AG08395 (cell line): Measurements from ENCODE around the gene ARRDC2.
"Not testable (repeated sequence)": the region's sequence is repeated elsewhere in the genome, so short reads cannot be mapped to it uniquely, and the experiment has no call there.

ENCODE experiments used
- DNase-seq: peaks from one replicate; pipeline ENCODE4 v3.0.0; 2012; ENCODE audit warnings: mixed read lengths, low spot score

The ARRDC2 gene

GRCh38 chr19:18016209-18016910 lies 8.4 kb downstream of the ARRDC2 start:
- no peak for DNase-seq

GRCh38 chr19:18017275-18018083 lies 9.5 kb downstream of the ARRDC2 start:
- DNase-seq, result no peak

GRCh38 chr19:18020212-18021085 lies 12.5 kb downstream of the ARRDC2 start:
- peak; percentile 72 for DNase-seq

- DNase-seq, result peak; percentile 89
Observed at GRCh38 chr19:18021121-18021755, 13.3 kb downstream of the ARRDC2 start.

GRCh38 chr19:18023622-18024251 lies 15.8 kb downstream of the ARRDC2 start:
- DNase-seq, result no peak

GRCh38 chr19:18027151-18027550 lies 19.2 kb downstream of the ARRDC2 start:
- no peak for DNase-seq

- peak; percentile 50 for DNase-seq
Observed at GRCh38 chr19:18029617-18030338, 21.8 kb downstream of the ARRDC2 start.

GRCh38 chr19:18031401-18031800 lies 23.4 kb downstream of the ARRDC2 start:
- DNase-seq, result not testable (repeated sequence)

- DNase-seq, result not testable (repeated sequence)
Observed at GRCh38 chr19:18032102-18032501, 24.1 kb downstream of the ARRDC2 start.

- no peak for DNase-seq
Observed at GRCh38 chr19:18041054-18041453, 33.1 kb downstream of the ARRDC2 start.

- no peak for DNase-seq
Observed at GRCh38 chr19:18043676-18044075, 35.7 kb downstream of the ARRDC2 start.

GRCh38 chr19:18044825-18045304 lies 36.9 kb downstream of the ARRDC2 start:
- peak; percentile 72 for DNase-seq

- DNase-seq, result no peak
Observed at GRCh38 chr19:18045307-18046050, 37.5 kb downstream of the ARRDC2 start.

GRCh38 chr19:18046059-18046718 lies 38.2 kb downstream of the ARRDC2 start:
- peak; percentile 74 for DNase-seq

GRCh38 chr19:18049385-18049784 lies 41.4 kb downstream of the ARRDC2 start:
- peak; percentile 79 for DNase-seq

- DNase-seq, result peak; percentile 37
Observed at GRCh38 chr19:18051887-18052286, 43.9 kb downstream of the ARRDC2 start.

- peak; percentile 32 for DNase-seq
Observed at GRCh38 chr19:18053576-18054219, 45.7 kb downstream of the ARRDC2 start.

- DNase-seq, result no peak
Observed at GRCh38 chr19:18055967-18056366, 48.0 kb downstream of the ARRDC2 start.

GRCh38 chr19:18057557-18057956 lies 49.6 kb downstream of the ARRDC2 start:
- no peak for DNase-seq
